Muscle of leg (tissue), 9 donors: ENCODE measurements around the gene STOX1. TPM values are rescaled to one million over a fixed set of nuclear protein-coding genes. Genes with fewer than 3 reads are reported as not detected.

ENCODE experiments used
- polyA plus RNA-seq, 8 donors: library from polyadenylated mRNA; unstranded; fragments of 120-200 nt; gene quantifications; one replicate each; pipeline versions ENCODE4 v1.2.1 to v1.2.3, GENCODE V29; 2013; ENCODE audit warnings: inconsistent platforms in 1 of 8, low replicate concordance in 1 of 8; ENCODE audit not compliant: insufficient read length in 8 of 8, insufficient read depth in 1 of 8
- total RNA-seq: library from RNA; stranded (reverse); fragments of 120-200 nt; gene quantifications from one replicate; pipeline ENCODE4 v1.2.4, GENCODE V29; 2013

The STOX1 gene
- total and polyA plus RNA-seq, 9 donors = 1.3 to 3.9 (median 2.7) TPM

Other genes with a start within 250 kb of the STOX1 start
- gene CCAR1, start 106.3 kb upstream of the STOX1 start, total RNA-seq = 36.0 TPM
- gene CCAR1, start 106.3 kb upstream of the STOX1 start, polyA plus RNA-seq = 10 to 100 TPM; 57.7 to 78.8 (median 71.0) TPM
- 51.9 TPM for gene DDX50, start 73.8 kb downstream of the STOX1 start, total RNA-seq
- gene DDX50, start 73.8 kb downstream of the STOX1 start, polyA plus RNA-seq = 10 to 100 TPM; 41.1 to 63.6 (median 45.0) TPM
- 35.9 TPM for gene DDX21, start 128.6 kb downstream of the STOX1 start, total RNA-seq
- gene DDX21, start 128.6 kb downstream of the STOX1 start, polyA plus RNA-seq = 10 to 100 TPM; 30.9 to 49.9 (median 41.8) TPM
- gene KIFBP, start 161.3 kb downstream of the STOX1 start, total RNA-seq = 20.1 TPM
- 10 to 100 TPM; 17.9 to 25.7 (median 21.9) TPM for gene KIFBP, start 161.3 kb downstream of the STOX1 start, polyA plus RNA-seq